Kidney (tissue), 14 donors: ENCODE results near the gene HOXB6. TPM values are rescaled to one million over a fixed set of nuclear protein-coding genes. Genes with fewer than 3 reads are reported as not detected.

Experiments
- DNase-seq, 5 donors: peaks; one replicate each; pipeline ENCODE4 v3.0.0-alpha.2; 2013 to 2020
- FAIRE-seq: peaks from 2 replicates; lab custom pipeline; 2012; peaks lifted over from hg19 to GRCh38; lab: Jason Lieb, UNC
- H3K27ac ChIP-seq, 2 donors: one replicate each; pipeline ENCODE4 v1.7.0; 2013; ENCODE audit warnings: low read depth in 2 of 2, low read length in 2 of 2, inconsistent platforms in 1 of 2
- H3K27me3 ChIP-seq: one replicate; pipeline ENCODE4 v1.7.1; 2013; ENCODE audit warnings: low read length, inconsistent platforms; ENCODE audit not compliant: control insufficient read depth, insufficient read depth
- H3K36me3 ChIP-seq, 3 donors: one replicate each; pipeline versions ENCODE4 v1.7.0 to v1.7.1; 2013; ENCODE audit warnings: low read length in 3 of 3, control low read depth in 1 of 3, inconsistent platforms in 1 of 3; ENCODE audit not compliant: insufficient read depth in 3 of 3, control insufficient read depth in 2 of 3
- H3K4me1 ChIP-seq, 3 donors: one replicate each; pipeline versions ENCODE4 v1.7.0 to v1.7.1; 2013; ENCODE audit warnings: low read length in 3 of 3, inconsistent platforms in 1 of 3, low read depth in 1 of 3; ENCODE audit not compliant: control insufficient read depth in 2 of 3, insufficient read depth in 2 of 3
- H3K4me3 ChIP-seq, 3 donors: one replicate each; pipeline versions ENCODE4 v1.7.0 to v1.8.1; 2013; ENCODE audit warnings: low read length in 3 of 3, control low read depth in 1 of 3, inconsistent platforms in 1 of 3
- H3K9ac ChIP-seq, 3 donors: one replicate each; pipeline versions ENCODE4 v1.7.0 to v1.7.1; 2013; ENCODE audit warnings: low read length in 3 of 3, control low read depth in 1 of 3, inconsistent platforms in 1 of 3
- H3K9me3 ChIP-seq, 3 donors: one replicate each; pipeline versions ENCODE4 v1.7.0 to v1.7.1; 2013; ENCODE audit warnings: low read length in 3 of 3, control low read depth in 1 of 3, inconsistent platforms in 1 of 3; ENCODE audit not compliant: control insufficient read depth in 2 of 3, insufficient read depth in 1 of 3
- CTCF ChIP-seq: IDR thresholded peaks from 3 replicates; pipeline ENCODE4 v1.5.1; 2012; ENCODE audit warnings: mild to moderate bottlenecking, moderate library complexity, borderline replicate concordance; ENCODE audit not compliant: insufficient read depth; ENCODE audit errors: extremely low read depth
- intact Hi-C: fragments of 100-400 bp; cut with DNase I; formaldehyde crosslinking; loops from one replicate; pipeline ENCODE4 v1.11.1; 2022
- polyA plus RNA-seq: library from polyadenylated mRNA; stranded (reverse); fragments of 350-450 nt; fragmentation: Illumina TruSeq; extraction: RNeasy Lipid Tissue Mini Kit (QIAGEN cat#74804); gene quantifications from one replicate; pipeline ENCODE4 v1.2.3, GENCODE V29; 2014; ENCODE audit warnings: low read depth, low replicate concordance; ENCODE audit not compliant: insufficient read depth
- total RNA-seq: library from RNA; stranded (reverse); fragmentation: NEBNext Ultra II Directional; extraction: Animal tissue kit (Norgen Biotek cat#: 25700); gene quantifications from one replicate; pipeline ENCODE4 v1.2.1, GENCODE V29; 2021
- donor health status: control.
- donor health status: control.
- donor health status: control.
- donor health status: control.
- donor health status: control.
- donor health status: DM: yes; HTN: yes; CAD: no.
- donor health status: Normal renal cell carcinoma (clear cell type).

Gene HOXB6
- total and polyA plus RNA-seq, 2 donors from 2014 or later: 44.0 to 90.2 TPM

- peak in 4 of 5 donors; percentile 83 to 93 (median 88) for DNase-seq
- intact Hi-C loops: no loop called here
- H3K9ac ChIP-seq: peak overlapping the region; percentile 1 to 82 (median 68)
- peak overlapping the region; percentile 81 to 86 for H3K27ac ChIP-seq
- H3K9me3 ChIP-seq: no peaks in the 10 kb centered on the region
- H3K36me3 ChIP-seq: peaks cover 0 to 5% (median 0%) of the 10 kb centered on the region in 3 donors
- no peak for FAIRE-seq
- TF ChIP-seq CTCF: no peak
- H3K4me3 ChIP-seq: peak overlapping the region; percentile 32 to 51 (median 34)
- H3K27me3 ChIP-seq: no peaks in the 10 kb centered on the region
- H3K4me1 ChIP-seq: peaks cover 17 to 35% (median 33%) of the 10 kb centered on the region in 3 donors
These were observed 33.6 kb downstream of the HOXB6 start for GRCh38 chr17:48571024-48571818.

- FAIRE-seq (no peak), DNase-seq (no peak)
- Histone ChIP-seq H3K9ac (peak overlapping the region; percentile 1 to 82 (median 43)), H3K9me3 (no peaks in the 10 kb centered on the region), H3K36me3 (peaks cover 2 to 5% (median 2%) of the 10 kb centered on the region in 3 donors), H3K27me3 (no peaks in the 10 kb centered on the region), H3K4me3 (peak overlapping the region in 2 of 3 donors; percentile 13 to 51), H3K4me1 (peaks cover 23 to 38% (median 35%) of the 10 kb centered on the region in 3 donors), H3K27ac (peak overlapping the region; percentile 81 to 86)
- no peak for TF ChIP-seq CTCF
- intact Hi-C loops: no loop called here
These were observed 34.3 kb downstream of the HOXB6 start for GRCh38 chr17:48570325-48571023.

GRCh38 chr17:48569674-48570324, 35.0 kb downstream of the HOXB6 start:
- peak overlapping the region in 1 of 3 donors; percentile 51 for H3K4me3 ChIP-seq
- peak overlapping the region; percentile 31 to 82 (median 37) for H3K9ac ChIP-seq
- no peak for TF ChIP-seq CTCF
- FAIRE-seq (no peak), DNase-seq (no peak)
- no peaks in the 10 kb centered on the region for H3K9me3 ChIP-seq
- H3K36me3 ChIP-seq: peaks cover 2 to 5% (median 2%) of the 10 kb centered on the region in 3 donors
- intact Hi-C loops: no loop called here
- H3K4me1 ChIP-seq: peaks cover 25 to 40% (median 38%) of the 10 kb centered on the region in 3 donors
- H3K27me3 ChIP-seq: no peaks in the 10 kb centered on the region
- peak overlapping the region; percentile 81 to 86 for H3K27ac ChIP-seq
